D721Med (cell line): ENCODE measurements around the gene CNR1.

Source experiments
- DNase-seq: peaks from one replicate; pipeline ENCODE4 v3.0.0; 2011; ENCODE audit warnings: low spot score; ENCODE audit not compliant: insufficient read length
- FAIRE-seq: peaks from 2 replicates; lab custom pipeline; 2011; peaks lifted over from hg19 to GRCh38; lab: Jason Lieb, UNC
- CTCF ChIP-seq: IDR thresholded peaks from 2 replicates; pipeline ENCODE4 v1.5.1; 2012; ENCODE audit warnings: mild to moderate bottlenecking, control low read depth; ENCODE audit not compliant: insufficient read depth; ENCODE audit errors: missing control alignments

The CNR1 gene

GRCh38 chr6:88179692-88180091 lies 13.5 kb upstream of the CNR1 start:
- no peak for FAIRE-seq
- DNase-seq: no peak
- TF ChIP-seq CTCF: no peak

- DNase-seq: no peak
- FAIRE-seq: no peak
- TF ChIP-seq CTCF: no peak
Observed at GRCh38 chr6:88177961-88178464, 11.9 kb upstream of the CNR1 start.

- no peak for TF ChIP-seq CTCF
- FAIRE-seq: no peak
- no peak for DNase-seq
Observed at GRCh38 chr6:88174906-88175305, 8.8 kb upstream of the CNR1 start.

- FAIRE-seq: no peak
- no peak for DNase-seq
Observed at GRCh38 chr6:88171312-88171711, 5.2 kb upstream of the CNR1 start.

GRCh38 chr6:88168362-88168761 lies 2.2 kb upstream of the CNR1 start:
- FAIRE-seq (no peak), DNase-seq (no peak)
- TF ChIP-seq CTCF: no peak

More at GRCh38 chr6:88171312-88171711, 5.2 kb upstream of the CNR1 start:
- no peak for TF ChIP-seq CTCF

- no peak for TF ChIP-seq CTCF
- DNase-seq (no peak), FAIRE-seq (no peak)
Observed at GRCh38 chr6:88167352-88167937, 1.3 kb upstream of the CNR1 start.
